ENCODE measurements around the gene OR10AD1.
"Not testable (repeated sequence)": the region's sequence is repeated elsewhere in the genome, so short reads cannot be mapped to it uniquely, and the experiment has no call there.

Gene OR10AD1

GRCh38 chr12:48220701-48221100 is 17.6 kb upstream of the OR10AD1 start:
- H3K4me3 ChIP-seq (ENCODE audit: low read depth, low read length), result no peak overlapping the region
- TF ChIP-seq, protein P1, sequence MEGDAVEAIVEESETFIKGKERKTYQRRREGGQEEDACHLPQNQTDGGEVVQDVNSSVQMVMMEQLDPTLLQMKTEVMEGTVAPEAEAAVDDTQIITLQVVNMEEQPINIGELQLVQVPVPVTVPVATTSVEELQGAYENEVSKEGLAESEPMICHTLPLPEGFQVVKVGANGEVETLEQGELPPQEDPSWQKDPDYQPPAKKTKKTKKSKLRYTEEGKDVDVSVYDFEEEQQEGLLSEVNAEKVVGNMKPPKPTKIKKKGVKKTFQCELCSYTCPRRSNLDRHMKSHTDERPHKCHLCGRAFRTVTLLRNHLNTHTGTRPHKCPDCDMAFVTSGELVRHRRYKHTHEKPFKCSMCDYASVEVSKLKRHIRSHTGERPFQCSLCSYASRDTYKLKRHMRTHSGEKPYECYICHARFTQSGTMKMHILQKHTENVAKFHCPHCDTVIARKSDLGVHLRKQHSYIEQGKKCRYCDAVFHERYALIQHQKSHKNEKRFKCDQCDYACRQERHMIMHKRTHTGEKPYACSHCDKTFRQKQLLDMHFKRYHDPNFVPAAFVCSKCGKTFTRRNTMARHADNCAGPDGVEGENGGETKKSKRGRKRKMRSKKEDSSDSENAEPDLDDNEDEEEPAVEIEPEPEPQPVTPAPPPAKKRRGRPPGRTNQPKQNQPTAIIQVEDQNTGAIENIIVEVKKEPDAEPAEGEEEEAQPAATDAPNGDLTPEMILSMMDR (IDR thresholded peaks at IDR 0.05; ENCODE audit: borderline replicate concordance, insufficient read depth, low read depth, low read length), result no peak

DNA sequence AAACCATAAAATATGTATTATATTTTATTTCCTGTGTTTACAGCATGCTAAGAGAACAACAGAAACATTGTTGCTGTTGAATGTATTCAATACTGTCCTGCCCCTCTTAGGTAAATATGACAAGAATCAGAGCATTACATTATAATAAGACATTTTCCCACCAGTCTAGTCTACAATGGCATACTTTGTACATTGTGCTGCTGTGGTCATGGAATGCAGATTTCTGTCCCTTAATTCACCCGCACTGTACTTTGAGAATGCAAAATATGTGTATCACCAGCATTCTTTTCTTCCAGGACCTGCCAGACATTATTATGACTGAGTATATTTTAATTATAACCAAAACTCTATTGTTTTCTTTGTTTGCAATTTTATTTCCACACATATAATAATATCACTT is 16.5 kb upstream of the OR10AD1 start:
- no peak overlapping the region for H3K4me3 ChIP-seq (ENCODE audit: low read depth, low read length)
- TF ChIP-seq, protein P1 (IDR thresholded peaks at IDR 0.05; ENCODE audit: borderline replicate concordance, insufficient read depth, low read depth, low read length), result no peak

DNA sequence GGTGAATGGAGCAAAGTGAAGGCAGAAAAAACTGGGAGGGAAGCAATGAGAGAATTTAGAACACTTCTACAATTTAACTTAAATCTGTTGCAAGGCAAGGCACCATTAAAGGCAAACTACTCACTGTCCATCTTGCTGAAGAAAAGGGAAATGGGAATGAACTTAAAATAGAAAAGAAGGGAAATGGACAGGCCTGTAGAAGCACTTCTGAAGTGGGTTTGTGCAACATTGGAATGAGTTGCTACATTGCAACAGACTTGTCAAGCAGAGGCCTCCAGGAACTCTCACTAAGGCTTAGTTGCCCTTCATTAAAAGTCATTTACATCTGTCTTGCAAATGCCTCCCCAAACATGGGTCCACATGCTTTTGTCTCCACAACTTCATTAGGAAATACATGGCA is 13.7 kb upstream of the OR10AD1 start:
- TF ChIP-seq, protein P1 (IDR thresholded peaks at IDR 0.05; ENCODE audit: borderline replicate concordance, insufficient read depth, low read depth, low read length), result no peak
- H3K4me3 ChIP-seq (ENCODE audit: low read depth, low read length), result no peak overlapping the region

- not testable (repeated sequence) for H3K4me3 ChIP-seq (ENCODE audit: low read depth, low read length)
Observed at GRCh38 chr12:48209495-48209894, 6.4 kb upstream of the OR10AD1 start.

GRCh38 chr12:48202766-48203165 is 326 bp downstream of the OR10AD1 start:
- H3K4me3 ChIP-seq (ENCODE audit: low read depth, low read length), result no peak overlapping the region
- TF ChIP-seq, protein P1 (IDR thresholded peaks at IDR 0.05; ENCODE audit: borderline replicate concordance, insufficient read depth, low read depth, low read length), result no peak

GRCh38 chr12:48201516-48201915 is 1.6 kb downstream of the OR10AD1 start:
- TF ChIP-seq, protein P1 (IDR thresholded peaks at IDR 0.05; ENCODE audit: borderline replicate concordance, insufficient read depth, low read depth, low read length), result no peak
- no peak overlapping the region for H3K4me3 ChIP-seq (ENCODE audit: low read depth, low read length)

DNA sequence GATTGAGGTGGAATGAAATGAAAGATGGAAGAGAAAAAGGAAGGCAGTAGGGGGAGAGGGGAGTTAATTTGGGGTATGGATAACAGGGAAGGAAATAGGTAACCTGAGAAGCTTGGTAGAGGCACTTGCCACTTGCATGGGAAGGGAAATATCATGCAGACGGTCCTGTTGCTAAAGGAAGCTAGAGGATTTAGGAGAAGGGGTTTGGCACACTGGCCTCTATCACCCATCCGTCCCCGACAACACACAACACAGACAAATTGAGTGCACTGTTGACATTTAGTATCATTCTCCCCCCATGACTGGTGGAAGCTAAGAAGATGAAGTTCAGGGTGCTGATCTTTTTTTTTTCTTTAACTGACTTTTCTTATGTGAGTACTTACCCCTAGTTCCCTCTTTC is 2.0 kb downstream of the OR10AD1 start:
- TF ChIP-seq, protein P1 (IDR thresholded peaks at IDR 0.05; ENCODE audit: borderline replicate concordance, insufficient read depth, low read depth, low read length), result no peak
- H3K4me3 ChIP-seq (ENCODE audit: low read depth, low read length), result no peak overlapping the region

GRCh38 chr12:48199774-48200221 is 3.3 kb downstream of the OR10AD1 start:
- TF ChIP-seq, protein P1 (IDR thresholded peaks at IDR 0.05; ENCODE audit: borderline replicate concordance, insufficient read depth, low read depth, low read length), result no peak
- H3K4me3 ChIP-seq (ENCODE audit: low read depth, low read length), result no peak overlapping the region

All from GM12875 (cell line).